ENCODE measurements around the gene SORCS3.

Gene SORCS3

GRCh38 chr10:104872691-104873090 is 231.6 kb downstream of the SORCS3 start:
- DNase-seq (ENCODE audit: low read depth): no peak
- TF ChIP-seq POLR2A (IDR thresholded peaks at IDR 0.05; ENCODE audit: extremely low read depth, insufficient read length) (no peak), CTCF (IDR thresholded peaks at IDR 0.05; ENCODE audit: low read depth, low read length) (no peak), MYC (IDR thresholded peaks at IDR 0.05; ENCODE audit: low read depth, low read length) (no peak)
- TF ChIP-seq, protein P1, sequence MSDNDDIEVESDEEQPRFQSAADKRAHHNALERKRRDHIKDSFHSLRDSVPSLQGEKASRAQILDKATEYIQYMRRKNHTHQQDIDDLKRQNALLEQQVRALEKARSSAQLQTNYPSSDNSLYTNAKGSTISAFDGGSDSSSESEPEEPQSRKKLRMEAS (IDR thresholded peaks at IDR 0.05; ENCODE audit: low read depth, low read length): no peak
- no peak overlapping the region for H3K4me3 ChIP-seq (ENCODE audit: low read depth, low read length)

GRCh38 chr10:104873161-104873560 is 232.1 kb downstream of the SORCS3 start:
- H3K4me3 ChIP-seq (ENCODE audit: low read depth, low read length): no peak overlapping the region
- TF ChIP-seq, protein P1 (IDR thresholded peaks at IDR 0.05; ENCODE audit: low read depth, low read length): no peak
- no peak for TF ChIP-seq MYC (IDR thresholded peaks at IDR 0.05; ENCODE audit: low read depth, low read length)
- no peak for TF ChIP-seq CTCF (IDR thresholded peaks at IDR 0.05; ENCODE audit: low read depth, low read length)
- TF ChIP-seq POLR2A (IDR thresholded peaks at IDR 0.05; ENCODE audit: extremely low read depth, insufficient read length): no peak
- no peak for DNase-seq (ENCODE audit: low read depth)

GRCh38 chr10:104875561-104875960 is 234.5 kb downstream of the SORCS3 start:
- no peak overlapping the region for H3K4me3 ChIP-seq (ENCODE audit: low read depth, low read length)
- DNase-seq (ENCODE audit: low read depth): no peak
- TF ChIP-seq CTCF (IDR thresholded peaks at IDR 0.05; ENCODE audit: low read depth, low read length) (no peak), MYC (IDR thresholded peaks at IDR 0.05; ENCODE audit: low read depth, low read length) (no peak), POLR2A (IDR thresholded peaks at IDR 0.05; ENCODE audit: extremely low read depth, insufficient read length) (no peak)
- TF ChIP-seq, protein P1 (IDR thresholded peaks at IDR 0.05; ENCODE audit: low read depth, low read length): no peak

DNA sequence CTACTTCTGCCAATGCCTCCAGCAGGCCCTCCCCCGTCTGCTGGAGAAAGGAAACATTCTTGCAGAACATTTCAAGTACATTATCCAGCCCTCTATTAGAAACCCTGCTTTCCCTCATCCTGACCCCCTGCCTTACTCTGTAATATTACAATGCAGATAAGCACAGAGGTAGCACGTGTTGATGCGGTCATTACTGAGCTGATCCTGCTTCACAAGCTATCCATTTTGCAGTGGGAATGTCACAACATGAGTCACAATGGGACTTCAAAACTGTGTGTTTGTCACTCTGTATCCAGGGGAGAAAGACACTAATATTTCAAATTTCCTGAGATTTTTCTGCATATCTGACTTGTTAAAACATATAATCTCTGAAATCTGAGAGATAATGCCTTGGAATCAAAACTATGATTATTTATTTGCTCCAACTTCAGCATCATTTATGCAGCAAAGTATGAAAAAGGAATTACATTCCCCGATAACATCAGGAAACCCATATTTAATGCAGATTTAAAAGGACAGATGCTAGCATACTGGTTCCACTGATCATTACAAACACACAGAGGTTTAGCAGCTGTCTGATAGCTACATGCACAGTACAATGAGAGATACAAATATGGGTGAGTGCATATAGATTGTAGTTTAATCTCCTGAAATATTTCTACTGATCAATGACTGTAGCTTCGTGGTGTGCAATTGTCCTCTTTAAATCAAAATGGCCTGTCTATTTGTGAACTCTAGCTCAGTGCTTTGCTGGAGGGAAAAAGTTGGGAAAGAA is 239.7 kb downstream of the SORCS3 start:
- TF ChIP-seq, protein P1 (IDR thresholded peaks at IDR 0.05; ENCODE audit: low read depth, low read length): no peak
- TF ChIP-seq POLR2A (IDR thresholded peaks at IDR 0.05; ENCODE audit: extremely low read depth, insufficient read length) (no peak), CTCF (IDR thresholded peaks at IDR 0.05; ENCODE audit: low read depth, low read length) (no peak), MYC (IDR thresholded peaks at IDR 0.05; ENCODE audit: low read depth, low read length) (no peak)
- no peak for DNase-seq (ENCODE audit: low read depth)
- no peak overlapping the region for H3K4me3 ChIP-seq (ENCODE audit: low read depth, low read length)

DNA sequence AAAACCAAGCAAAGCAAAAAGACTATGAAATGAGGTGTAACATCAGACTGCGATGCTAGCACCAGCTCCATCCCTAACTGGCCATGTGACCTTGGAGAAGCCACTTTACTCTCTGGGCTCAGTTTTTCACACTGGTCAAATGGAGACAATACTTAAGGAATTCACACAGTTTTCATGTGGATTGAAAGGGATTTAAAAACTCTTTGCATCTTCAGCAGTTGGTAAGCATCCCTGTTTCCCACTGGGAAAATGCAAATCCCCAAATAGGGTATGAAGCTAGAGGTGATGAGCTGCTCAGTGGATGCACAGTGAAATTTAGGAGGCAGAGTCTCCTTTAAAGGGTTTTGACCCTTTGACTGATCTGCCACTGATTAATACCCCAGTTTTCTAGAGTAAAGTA is 240.7 kb downstream of the SORCS3 start:
- H3K4me3 ChIP-seq (ENCODE audit: low read depth, low read length): no peak overlapping the region
- TF ChIP-seq, protein P1 (IDR thresholded peaks at IDR 0.05; ENCODE audit: low read depth, low read length): no peak
- TF ChIP-seq POLR2A (IDR thresholded peaks at IDR 0.05; ENCODE audit: extremely low read depth, insufficient read length) (no peak), CTCF (IDR thresholded peaks at IDR 0.05; ENCODE audit: low read depth, low read length) (no peak), MYC (IDR thresholded peaks at IDR 0.05; ENCODE audit: low read depth, low read length) (no peak)
- DNase-seq (ENCODE audit: low read depth): no peak
